Measurements from ENCODE around the gene CDK19. TPM values are rescaled to one million over a fixed set of nuclear protein-coding genes. Genes with fewer than 3 reads are reported as not detected.
"Not testable (repeated sequence)": the region's sequence is repeated elsewhere in the genome, so short reads cannot be mapped to it uniquely, and the experiment has no call there.

Gene CDK19
- total RNA-seq, 4 donors from 2014 or later = 3.0 to 7.4 (median 6.3) TPM

GRCh38 chr6:110590821-110591351, 224.4 kb downstream of the CDK19 start:
- no peak for DNase-seq
- intact Hi-C loops (cut with DNase I; ENCODE audit: low total_unique reads) (no loop called here), in situ Hi-C loops (cut with MboI; ENCODE audit: low sequenced_read_pairs in 4 of 4) (no loop called here)
- Histone ChIP-seq H3K27ac (no peak overlapping the region), H3K4me1 (no peaks in the 10 kb centered on the region), H3K27me3 (no peaks in the 10 kb centered on the region), H3K36me3 (no peaks in the 10 kb centered on the region), H3K4me3 (no peak overlapping the region), H3K9me3 (no peaks in the 10 kb centered on the region)
- ATAC-seq = no peak
- no peak for TF ChIP-seq CTCF (IDR thresholded peaks at IDR 0.05 in 4 of 5, conservative IDR thresholded peaks at IDR 0.05 in 1 of 5)
- no peak for TF ChIP-seq POLR2A (IDR thresholded peaks at IDR 0.05)

GRCh38 chr6:110589865-110590513, 225.3 kb downstream of the CDK19 start:
- no peak for DNase-seq
- no peak for ATAC-seq
- in situ Hi-C loops (cut with MboI; ENCODE audit: low sequenced_read_pairs in 4 of 4) = no loop called here
- no peaks in the 10 kb centered on the region for H3K27me3 ChIP-seq
- H3K4me1 ChIP-seq = no peaks in the 10 kb centered on the region
- no peak overlapping the region for H3K4me3 ChIP-seq
- TF ChIP-seq CTCF (IDR thresholded peaks at IDR 0.05 in 4 of 5, conservative IDR thresholded peaks at IDR 0.05 in 1 of 5) = no peak
- H3K36me3 ChIP-seq = no peaks in the 10 kb centered on the region
- H3K9me3 ChIP-seq = no peaks in the 10 kb centered on the region
- no peak overlapping the region for H3K27ac ChIP-seq
- intact Hi-C loops (cut with DNase I; ENCODE audit: low total_unique reads) = no loop called here

- intact Hi-C loops (cut with DNase I; ENCODE audit: low total_unique reads) (no loop called here), in situ Hi-C loops (cut with MboI; ENCODE audit: low sequenced_read_pairs in 4 of 4) (no loop called here)
- Histone ChIP-seq H3K4me3 (no peak overlapping the region), H3K9me3 (no peaks in the 10 kb centered on the region), H3K36me3 (no peaks in the 10 kb centered on the region), H3K27ac (no peak overlapping the region), H3K27me3 (no peaks in the 10 kb centered on the region), H3K4me1 (no peaks in the 10 kb centered on the region)
- TF ChIP-seq CTCF (IDR thresholded peaks at IDR 0.05 in 4 of 5, conservative IDR thresholded peaks at IDR 0.05 in 1 of 5) (no peak), POLR2A (IDR thresholded peaks at IDR 0.05) (no peak)
- DNase-seq (no peak), ATAC-seq (no peak)
Observed at GRCh38 chr6:110587328-110587727, 227.9 kb downstream of the CDK19 start.

GRCh38 chr6:110581679-110582078, 233.6 kb downstream of the CDK19 start:
- Histone ChIP-seq H3K36me3 (no peaks in the 10 kb centered on the region), H3K9me3 (no peaks in the 10 kb centered on the region), H3K27me3 (no peaks in the 10 kb centered on the region), H3K4me1 (no peaks in the 10 kb centered on the region), H3K27ac (no peak overlapping the region), H3K4me3 (no peak overlapping the region)
- intact Hi-C loops (cut with DNase I; ENCODE audit: low total_unique reads) (no loop called here), in situ Hi-C loops (cut with MboI; ENCODE audit: low sequenced_read_pairs in 4 of 4) (no loop called here)
- ATAC-seq = no peak
- TF ChIP-seq POLR2A (IDR thresholded peaks at IDR 0.05) = no peak
- TF ChIP-seq CTCF (IDR thresholded peaks at IDR 0.05 in 4 of 5, conservative IDR thresholded peaks at IDR 0.05 in 1 of 5) = no peak
- DNase-seq = no peak

GRCh38 chr6:110577596-110578167, 237.6 kb downstream of the CDK19 start:
- in situ Hi-C loops (cut with MboI; ENCODE audit: low sequenced_read_pairs in 4 of 4); DNase-seq; H3K27ac ChIP-seq; H3K4me1 ChIP-seq; H3K4me3 ChIP-seq; ATAC-seq; intact Hi-C loops (cut with DNase I; ENCODE audit: low total_unique reads); H3K27me3 ChIP-seq; H3K9me3 ChIP-seq; H3K36me3 ChIP-seq: not testable (repeated sequence)
